Mammary epithelial cell (primary cell): ENCODE data around the gene PSORS1C1.

ENCODE experiments used
- CTCF ChIP-seq, 2 donors: IDR thresholded peaks in 1 of 2; conservative IDR thresholded peaks in 1 of 2; 2 replicates each; pipeline ENCODE4 v1.5.1; 2011 to 2012; ENCODE audit warnings: inconsistent platforms in 2 of 2, low read length in 2 of 2, mild to moderate bottlenecking in 2 of 2, control low read depth in 1 of 2, low read depth in 1 of 2; ENCODE audit not compliant: insufficient read depth in 1 of 2; ENCODE audit errors: extremely low read depth in 1 of 2
- EZH2 ChIP-seq: IDR thresholded peaks from 2 replicates; pipeline ENCODE4 v1.6.1; 2012; ENCODE audit warnings: low read length, inconsistent platforms, borderline replicate concordance

GRCh38 chr6:31179896-31180295 is 65.3 kb downstream of the PSORS1C1 start:
- TF ChIP-seq CTCF (conservative IDR thresholded peaks at IDR 0.05 in 1 of 2, IDR thresholded peaks at IDR 0.05 in 1 of 2; ENCODE audit: extremely low read depth in 1 of 2, insufficient read depth in 1 of 2, low read depth in 1 of 2, low read length in 2 of 2) (no peak), EZH2 (no peak)
